Measurements from ENCODE around the gene ERI2.

Gene ERI2, protein sequence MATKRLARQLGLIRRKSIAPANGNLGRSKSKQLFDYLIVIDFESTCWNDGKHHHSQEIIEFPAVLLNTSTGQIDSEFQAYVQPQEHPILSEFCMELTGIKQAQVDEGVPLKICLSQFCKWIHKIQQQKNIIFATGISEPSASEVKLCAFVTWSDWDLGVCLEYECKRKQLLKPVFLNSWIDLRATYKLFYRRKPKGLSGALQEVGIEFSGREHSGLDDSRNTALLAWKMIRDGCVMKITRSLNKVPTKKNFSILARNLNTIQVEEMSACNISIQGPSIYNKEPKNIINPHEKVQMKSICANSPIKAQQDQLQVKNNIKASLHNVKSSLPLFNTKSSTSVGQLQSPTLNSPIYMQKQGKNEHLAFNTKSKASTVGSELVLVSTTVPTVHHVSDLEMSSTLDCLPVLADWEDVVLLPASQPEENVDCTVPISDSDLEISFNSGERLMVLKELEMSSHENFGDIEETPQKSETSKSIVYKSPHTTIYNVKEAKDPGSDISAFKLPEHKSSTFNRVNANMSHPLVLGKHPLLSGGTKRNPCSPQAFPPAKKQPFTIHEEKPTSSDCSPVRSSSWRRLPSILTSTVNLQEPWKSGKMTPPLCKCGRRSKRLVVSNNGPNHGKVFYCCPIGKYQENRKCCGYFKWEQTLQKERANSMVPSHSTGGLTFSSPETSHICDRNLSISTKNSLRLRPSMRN

DNA sequence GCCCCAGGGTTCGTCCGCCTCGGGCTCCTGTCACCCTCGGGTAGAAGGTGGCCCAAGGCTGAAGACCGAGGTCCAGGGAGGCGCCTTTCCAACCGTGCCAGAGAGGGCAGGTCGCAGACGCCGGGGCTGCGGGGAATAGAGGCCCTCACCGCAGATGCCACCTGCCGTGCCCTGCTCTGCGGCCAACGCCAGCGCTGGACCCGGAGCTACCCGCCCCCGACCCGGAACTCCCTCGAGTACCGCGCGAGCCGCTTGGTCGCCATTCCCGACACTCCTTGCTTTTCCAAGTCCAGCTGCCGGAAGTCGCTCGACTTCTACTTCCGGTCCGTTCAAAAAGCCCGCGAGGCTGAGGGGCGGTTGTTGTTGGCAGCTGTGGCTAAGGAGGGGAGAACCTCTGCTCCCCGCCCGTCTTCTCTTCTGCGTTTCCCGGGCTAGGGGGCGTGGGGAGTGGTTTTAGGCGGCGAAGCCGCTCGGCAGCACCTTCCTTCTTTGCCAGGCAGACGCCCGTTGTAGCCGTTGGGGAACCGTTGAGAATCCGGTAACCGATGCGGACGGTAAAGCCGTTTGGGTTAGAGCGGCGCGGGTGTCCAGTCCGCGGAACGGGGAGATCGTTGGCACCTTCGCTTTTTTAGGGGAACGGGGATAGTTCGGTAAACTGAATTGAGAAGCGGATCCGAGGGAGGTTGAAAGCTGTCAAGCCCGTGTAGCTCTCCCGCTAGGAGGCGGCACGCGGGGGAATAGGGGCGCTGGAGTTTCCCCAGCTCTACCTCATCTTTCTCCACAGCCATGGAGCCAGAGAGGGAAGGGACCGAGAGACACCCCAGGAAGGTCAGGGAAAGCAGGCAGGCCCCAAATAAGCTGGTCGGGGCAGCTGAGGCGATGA is at the start of gene ERI2, which contains the start of gene REXO5:
Gene ERI2, minus strand, starts transcription at position 305 of the 883 bp plus-strand sequence. Its CDS starts 42 bp downstream, at position 263.
Gene REXO5, plus strand, starts transcription at position 360 of the 883 bp plus-strand sequence. Its CDS starts 427 bp downstream, at position 787.
- DNase-seq (ENCODE audit: low read depth in 2 of 2): peak; percentile 66 to 79

DNA sequence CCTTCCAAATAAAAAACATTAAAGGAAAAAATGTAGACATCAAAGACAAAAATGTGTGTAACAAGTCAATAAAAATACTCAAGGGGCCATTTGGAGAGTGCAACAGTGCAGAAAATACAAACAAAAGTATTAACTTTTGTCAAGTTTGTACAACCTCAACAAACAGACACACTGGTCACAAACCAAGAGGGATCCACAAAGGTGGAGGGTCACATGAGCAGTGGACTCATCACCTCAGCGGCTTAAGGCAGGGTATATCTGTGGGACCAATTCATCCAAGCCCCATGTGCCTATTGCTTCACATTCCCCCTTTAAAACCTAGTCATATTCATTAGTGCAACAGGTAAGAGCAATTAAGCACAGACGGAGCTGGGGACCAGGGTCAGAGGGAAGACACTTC is 48.7 kb upstream of the ERI2 start:
- DNase-seq (ENCODE audit: low read depth in 2 of 2): no peak

DNA sequence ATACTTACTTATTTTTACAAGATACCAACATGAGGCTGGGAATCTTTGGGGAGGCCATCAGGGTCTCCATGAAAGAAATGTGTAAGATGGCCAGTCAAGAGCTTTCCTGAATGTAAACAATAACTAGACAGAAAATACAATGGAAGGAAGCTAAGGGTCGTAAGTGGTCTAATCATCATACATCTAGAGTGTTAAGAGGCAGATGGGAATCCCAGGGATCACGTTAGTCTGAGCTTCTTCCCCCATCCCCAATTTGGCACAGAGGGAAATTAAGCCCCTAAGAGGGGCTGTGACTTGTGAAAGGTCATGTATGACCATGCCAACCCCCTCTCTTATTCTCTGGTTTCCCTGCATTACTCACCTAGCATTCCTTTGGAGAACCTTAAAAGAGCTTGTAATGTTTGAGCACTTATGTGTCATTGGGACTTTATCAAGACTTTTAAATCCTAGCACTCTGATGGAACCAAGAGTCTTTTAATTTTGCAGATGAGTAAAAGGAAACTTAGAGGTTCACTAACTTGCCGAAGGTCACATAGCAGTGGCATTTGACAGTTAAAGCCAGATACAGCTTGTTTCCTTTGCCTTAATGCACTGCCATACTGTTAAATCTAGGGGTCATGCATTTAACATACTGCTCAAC is 47.8 kb upstream of the ERI2 start:
- DNase-seq (ENCODE audit: low read depth in 2 of 2): no peak

DNA sequence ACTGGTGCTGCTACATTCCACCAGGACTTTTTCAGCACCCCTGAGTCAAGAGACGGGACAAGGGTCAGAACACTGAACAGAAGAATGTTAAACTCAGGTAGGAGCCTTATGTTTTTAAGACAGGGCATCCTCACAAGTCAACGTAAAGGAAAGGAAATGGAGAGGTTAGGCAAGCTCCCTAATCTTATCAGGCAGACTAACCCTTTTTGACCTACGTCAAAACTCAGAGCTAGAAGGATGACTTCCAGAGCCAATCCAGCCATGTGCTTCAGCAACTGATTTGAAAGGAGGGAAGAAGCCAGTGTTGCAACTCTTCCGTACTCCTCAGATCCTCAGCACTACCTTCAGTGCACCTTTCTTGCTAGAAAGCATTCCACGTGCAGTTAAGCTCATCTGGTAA is 46.9 kb upstream of the ERI2 start:
- DNase-seq (ENCODE audit: low read depth in 2 of 2): no peak

DNA sequence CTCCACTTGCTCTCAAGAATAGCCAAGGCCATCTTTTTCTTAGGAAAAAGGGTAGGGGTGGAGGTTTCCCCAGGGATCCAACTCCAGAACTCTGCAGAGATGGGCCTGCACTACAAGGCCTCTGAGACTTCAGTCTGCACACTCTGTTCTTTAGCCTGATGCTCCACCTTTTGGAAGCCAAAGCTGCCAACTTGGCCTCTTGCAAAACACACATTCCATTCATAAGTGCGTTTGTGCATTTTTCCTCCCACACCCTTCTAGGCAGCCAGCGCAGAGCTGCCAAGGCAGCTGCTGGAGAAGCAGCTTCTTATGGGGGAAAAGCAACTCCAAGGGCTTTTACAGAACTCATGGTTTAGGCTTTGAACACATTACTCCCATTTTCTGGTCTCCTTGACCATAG is 45.3 kb upstream of the ERI2 start:
- no peak for DNase-seq (ENCODE audit: low read depth in 2 of 2)

DNA sequence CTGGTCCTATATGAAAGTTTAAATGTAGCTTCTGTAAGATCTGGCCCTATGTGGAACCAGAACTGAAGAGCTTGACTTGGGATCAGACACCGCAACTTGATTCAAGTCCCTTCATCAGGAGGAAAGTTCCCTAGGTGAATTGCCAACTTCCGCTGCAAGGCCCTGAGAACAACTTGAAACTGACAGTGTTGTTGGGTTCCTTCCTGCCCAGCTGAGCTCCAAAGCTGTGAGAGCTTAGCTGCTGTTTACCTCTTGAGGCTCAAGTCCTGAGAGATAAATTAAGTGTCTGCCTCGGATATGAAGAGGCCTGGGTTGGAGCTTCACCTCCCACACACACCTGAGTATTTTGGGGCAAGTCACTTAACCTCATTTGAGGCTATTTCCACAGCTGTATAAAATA is 44.7 kb upstream of the ERI2 start:
- DNase-seq (ENCODE audit: low read depth in 2 of 2): no peak

DNA sequence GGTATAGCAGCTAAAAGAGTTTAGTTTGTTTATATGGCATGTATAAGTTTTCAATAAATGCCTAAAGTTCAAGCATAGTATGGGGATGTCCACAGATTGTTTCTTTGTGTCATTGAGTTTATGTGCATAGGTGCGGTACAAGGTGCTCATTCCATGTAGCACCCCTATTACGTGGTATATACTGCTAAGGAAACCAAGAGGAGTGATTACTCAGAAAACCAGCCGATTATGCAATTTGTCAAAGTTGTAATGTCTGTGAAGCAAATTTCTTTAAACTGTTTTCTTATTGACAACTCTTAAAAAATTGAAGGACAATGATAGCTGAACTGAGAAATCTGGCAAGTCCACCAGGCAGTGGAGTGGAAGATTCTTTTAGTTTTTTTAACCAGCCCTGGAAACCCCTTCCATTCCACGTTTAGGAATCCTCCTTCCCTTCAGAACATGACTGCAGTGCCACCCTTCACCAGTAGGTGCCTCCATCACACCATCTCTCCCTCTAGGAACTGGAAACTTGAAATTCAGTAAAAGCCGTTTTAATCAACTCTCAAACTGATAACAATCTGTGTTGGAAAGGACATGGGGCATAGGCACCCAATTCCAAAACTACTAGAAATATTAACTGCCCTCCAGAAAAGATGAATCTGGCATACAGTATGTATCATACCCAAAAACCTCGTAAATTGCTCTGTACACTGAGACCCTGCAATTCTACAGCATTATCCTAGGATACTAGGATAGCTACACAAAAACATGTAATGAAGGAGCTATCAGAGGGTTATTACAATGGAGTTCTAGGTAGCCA is 43.5 kb upstream of the ERI2 start:
- peak; percentile 44 to 60 for DNase-seq (ENCODE audit: low read depth in 2 of 2)

DNA sequence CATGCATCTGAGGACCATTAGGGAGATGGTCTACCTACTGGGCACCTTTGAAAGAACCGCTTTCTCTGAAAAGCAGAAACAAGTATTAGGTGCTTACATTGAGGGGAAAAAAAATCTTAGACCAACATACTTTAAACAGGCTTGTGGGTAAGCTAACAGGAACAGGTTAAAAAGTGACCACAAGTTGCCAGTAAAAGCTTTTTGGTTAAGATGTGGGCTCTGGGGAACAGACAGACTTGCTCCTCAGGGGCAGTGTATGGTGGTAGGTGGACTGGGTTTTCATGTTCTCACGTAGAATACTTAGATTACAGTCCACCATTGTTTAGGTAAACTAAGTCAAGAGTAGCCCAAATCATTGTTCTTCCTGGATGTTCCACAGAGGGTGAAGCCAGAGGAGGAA is 41.3 kb upstream of the ERI2 start:
- no peak for DNase-seq (ENCODE audit: low read depth in 2 of 2)

DNA sequence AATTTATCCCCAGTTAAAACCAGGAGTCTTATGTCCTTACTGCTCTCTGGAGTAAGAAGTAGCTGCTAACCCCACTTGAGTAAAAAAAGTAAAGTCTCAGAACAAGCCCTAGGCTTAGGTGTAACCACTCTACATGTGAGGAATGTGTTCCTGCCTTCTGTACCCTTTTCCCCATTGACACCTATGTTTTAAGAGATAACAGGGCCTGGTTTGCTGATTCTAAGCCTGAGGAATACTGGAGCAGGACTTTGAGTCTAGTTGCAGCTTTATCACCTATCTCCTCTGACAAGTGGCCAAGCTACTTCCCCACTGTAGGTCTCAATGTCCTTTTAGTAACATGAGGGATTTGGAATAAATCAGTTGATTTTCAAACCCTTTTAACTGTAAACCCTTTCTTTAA is 40.3 kb upstream of the ERI2 start:
- no peak for DNase-seq (ENCODE audit: low read depth in 2 of 2)

DNA sequence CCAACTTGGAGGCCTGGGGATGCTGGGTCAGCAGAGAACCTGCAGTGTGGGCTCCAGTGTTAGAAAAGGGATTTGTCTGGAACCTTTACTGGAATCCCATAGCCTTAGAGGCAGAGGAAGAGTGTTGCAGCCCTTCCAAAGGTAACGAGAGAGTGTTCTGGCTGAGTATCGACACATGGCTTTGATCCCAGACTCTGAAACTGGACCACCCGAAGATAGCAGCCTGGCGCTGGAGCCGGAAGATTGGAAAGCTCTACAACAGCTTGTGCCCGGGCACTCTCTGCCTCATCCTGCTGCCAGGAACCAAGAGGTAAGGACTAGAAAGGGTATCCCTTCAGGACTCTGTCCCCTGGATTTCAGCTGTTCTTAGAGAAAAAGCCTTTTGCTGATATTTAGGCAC is 39.8 kb upstream of the ERI2 start:
- no peak for DNase-seq (ENCODE audit: low read depth in 2 of 2)

DNA sequence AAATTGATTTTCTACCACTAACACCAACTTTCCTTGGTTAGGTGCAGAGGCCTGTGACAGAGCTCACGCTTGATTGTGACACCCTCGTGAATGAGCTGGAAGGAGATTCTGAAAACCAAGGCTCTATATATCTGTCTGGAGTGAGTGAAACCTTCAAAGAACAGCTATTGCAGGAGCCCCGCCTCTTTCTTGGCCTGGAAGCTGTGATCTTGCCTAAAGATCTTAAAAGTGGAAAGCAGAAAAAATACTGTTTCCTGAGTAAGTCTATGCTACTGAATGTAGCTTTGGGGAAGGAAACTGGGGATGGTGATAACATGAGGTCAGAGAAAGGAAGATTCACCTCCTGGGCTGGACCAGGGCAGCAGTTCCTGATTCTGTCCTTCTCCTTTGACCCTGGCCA is 38.3 kb upstream of the ERI2 start:
- no peak for DNase-seq (ENCODE audit: low read depth in 2 of 2)

DNA sequence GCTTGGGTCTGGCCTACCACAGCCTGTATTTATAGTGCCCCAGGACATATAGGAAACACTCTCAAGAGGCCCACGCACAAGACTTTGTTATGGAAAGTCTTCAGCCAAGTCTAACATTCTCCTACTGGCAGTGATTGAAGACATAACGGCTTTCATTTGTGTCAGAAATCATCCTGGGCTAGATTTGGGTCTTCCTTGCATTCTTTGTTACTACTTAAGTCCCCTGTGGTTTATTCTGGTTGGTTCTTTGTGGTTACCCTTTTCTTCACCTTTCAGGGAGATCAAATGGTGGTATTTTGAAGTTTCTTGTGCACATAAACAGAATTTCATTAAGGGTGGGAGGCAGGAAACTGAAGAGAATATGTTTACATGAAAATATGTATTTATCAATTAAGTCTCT is 37.8 kb upstream of the ERI2 start:
- no peak for DNase-seq (ENCODE audit: low read depth in 2 of 2)

DNA sequence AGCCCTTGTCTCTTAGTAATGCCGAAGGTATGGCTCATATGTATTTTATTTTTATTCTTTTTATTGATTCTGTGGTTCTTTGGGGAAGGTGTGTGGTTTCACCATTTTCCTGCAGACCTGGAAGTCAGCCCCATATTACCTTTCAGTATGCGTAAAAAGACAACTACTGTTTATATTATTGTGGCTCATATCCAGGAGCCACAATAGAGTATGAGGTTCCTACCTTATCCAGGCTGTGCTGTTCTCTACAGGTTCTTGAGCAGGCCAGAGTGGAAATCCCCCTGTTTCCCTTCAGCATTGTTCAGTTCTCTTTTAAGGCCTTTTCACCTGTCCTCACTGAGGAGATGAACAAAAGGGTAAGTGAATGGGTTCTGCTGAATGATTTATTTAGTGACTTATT is 33.2 kb upstream of the ERI2 start:
- no peak for DNase-seq (ENCODE audit: low read depth in 2 of 2)

DNA sequence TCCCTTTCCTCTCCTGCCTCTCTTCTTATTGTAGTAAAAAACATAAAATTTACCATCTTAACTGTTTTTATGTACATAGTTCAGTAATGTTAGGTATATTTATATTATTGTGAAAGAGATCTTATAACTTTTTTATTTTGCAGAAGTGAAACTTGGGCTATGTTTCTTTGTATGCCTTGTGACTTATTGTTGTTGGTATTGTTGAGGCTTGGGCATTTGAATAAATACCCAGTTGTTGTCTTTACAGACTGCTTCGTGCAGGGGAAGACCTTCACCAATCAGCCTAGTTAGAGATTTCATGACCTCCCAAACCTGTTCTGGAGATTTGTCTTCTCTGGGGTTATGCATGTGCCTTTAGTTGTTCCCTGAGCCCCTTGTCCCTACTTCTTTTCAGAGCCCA is 32.0 kb upstream of the ERI2 start:
- no peak for DNase-seq (ENCODE audit: low read depth in 2 of 2)

DNA sequence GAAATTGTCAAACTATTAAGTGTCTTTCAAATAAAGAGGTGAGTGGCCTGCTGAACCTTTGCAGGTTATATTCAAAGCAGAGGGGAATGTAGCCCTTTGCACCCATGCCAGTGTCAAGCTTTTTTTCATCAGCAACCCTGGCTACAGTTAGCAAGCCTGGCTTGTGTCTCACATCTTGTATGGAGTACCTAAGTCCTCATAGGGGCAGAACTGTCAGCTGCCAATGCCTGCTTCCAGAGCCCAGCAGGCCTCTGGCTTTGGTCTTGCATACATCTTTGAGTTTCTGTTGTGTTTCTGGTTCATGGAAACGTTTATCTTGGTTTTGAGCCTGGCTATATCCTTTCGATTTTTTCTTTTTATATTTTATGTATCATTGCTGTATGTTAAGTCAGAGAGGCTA is 26.8 kb upstream of the ERI2 start:
- DNase-seq (ENCODE audit: low read depth in 2 of 2): no peak

DNA sequence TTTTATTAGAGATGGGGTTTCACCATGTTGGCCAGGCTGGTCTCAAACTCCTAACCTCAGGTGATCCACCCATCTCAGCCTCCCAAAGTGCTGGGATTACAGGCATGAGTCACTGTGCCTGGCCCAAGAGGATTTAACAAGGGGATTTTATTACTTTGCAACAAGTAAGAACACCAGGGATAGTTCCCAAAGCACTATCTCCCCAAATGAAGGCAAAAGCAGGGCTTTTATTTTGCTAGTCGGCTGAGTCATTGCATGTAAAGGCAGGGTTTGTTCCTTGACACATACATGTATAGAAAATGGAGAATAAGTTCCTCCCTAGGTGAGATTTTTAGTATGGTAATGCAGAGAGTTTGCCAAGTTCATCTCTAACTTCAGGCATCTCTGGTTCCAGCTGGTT is 24.1 kb upstream of the ERI2 start:
- no peak for DNase-seq (ENCODE audit: low read depth in 2 of 2)

DNA sequence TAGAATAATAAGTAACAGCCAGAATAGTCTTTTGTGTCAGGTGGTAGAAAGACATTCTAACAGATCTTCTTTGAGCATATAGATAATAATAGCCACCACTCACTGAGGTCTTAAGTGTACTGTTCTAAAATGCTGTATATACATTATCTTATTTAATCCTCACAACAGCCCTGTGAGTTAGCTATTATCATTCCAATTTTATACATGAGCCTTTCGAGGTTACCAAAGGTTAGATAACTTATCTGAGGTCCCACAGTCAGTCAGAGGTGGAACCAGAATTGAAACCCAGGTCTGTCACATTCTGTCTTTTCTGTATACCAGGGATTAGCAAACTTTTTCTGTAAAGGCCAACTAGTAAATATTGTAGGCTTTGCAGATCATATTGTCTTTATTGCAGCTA is 23.3 kb upstream of the ERI2 start:
- DNase-seq (ENCODE audit: low read depth in 2 of 2): no peak

DNA sequence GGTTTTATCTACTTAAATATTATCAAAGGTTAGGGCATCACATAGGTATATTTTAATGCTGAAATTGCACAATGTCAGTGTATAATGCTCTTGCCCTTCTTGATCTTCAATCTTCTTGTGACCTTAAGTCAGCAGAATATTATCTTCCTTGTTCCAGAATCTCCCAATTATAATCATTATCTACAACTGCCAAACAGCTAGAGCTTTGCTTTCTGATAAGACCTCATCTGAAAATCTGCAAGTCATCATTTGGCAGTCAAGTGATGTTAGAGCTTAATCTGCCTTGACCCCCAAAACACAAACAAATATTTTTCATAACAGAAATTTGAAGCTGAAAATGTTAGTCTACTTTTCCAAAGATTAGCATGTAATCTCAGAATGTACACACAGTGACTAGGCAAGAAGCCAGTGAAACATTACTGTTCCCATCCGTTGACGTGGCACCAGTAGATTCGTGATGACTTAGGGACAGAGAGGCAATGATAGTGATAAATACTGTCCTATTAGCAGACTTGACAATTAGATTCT is 19.8 kb upstream of the ERI2 start:
- DNase-seq (ENCODE audit: low read depth in 2 of 2): no peak

DNA sequence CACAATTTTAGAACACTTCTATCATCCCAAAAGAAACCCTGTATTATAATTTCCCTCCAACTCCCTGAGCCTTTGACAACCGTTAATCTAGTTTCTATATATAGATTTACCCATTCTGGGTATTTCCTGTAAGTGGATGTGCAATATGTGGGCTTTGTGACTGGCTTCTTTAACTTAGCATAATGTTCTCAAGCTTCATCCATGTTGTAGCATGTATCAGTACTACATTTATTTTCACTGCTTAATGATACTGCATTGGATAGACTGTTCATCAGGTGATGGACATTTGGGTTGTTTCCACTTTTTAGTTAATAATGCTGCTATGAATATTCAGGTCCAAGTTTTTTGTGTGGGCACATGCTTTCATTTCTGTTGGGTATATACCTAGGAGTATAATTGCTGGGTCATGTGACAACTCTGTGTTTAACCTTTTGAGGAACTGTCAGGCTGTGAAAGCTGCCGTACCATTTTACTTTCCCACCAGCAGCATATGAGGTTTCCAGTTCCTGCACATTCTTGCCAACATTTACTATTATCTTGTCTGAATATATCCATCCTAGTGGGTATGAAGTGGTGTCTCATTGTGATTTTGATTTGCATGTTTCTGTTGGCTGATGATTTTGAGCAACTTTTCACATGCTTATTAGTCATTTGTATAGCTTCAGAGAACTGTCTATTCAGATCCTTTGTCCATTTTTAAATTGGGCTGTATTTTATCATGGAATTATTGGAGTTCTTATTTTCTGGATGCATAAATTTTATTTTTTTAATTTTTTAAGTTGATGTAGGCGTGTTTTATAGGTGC is 16.5 kb upstream of the ERI2 start:
- no peak for DNase-seq (ENCODE audit: low read depth in 2 of 2)

DNA sequence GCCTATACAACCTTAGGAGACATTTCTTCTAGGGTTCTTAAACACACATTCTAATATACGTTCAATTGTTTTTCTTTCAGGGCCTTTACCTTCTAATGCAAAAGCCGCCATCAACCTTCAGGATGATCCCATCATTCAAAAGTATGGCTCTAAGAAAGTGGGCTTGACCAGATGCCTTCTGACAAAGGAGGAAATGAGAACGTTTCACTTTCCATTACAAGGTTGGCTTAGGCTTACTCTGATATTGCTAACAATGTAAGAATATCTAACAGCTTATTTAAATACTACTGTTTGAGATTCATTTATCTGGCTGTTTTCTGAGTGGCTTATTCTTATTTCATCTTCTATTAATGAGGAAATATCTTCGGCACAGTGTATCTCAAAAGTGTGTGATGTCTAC is 15.4 kb upstream of the ERI2 start:
- DNase-seq (ENCODE audit: low read depth in 2 of 2): no peak

Data from stimulated activated CD4-positive, alpha-beta T cell treated with anti-CD3 and anti-CD28 coated beads, Interleukin-12 subunit alpha, Interleukin-12 subunit beta, amount 100 ng/mL, for 24 hours (primary cell).